HG03108 (cell line): Measurements from ENCODE around the gene BPIFB6.

Experiments used
- ATAC-seq: cut with Tn5 transposase; IDR thresholded peaks from one replicate; pipeline ENCODE4 v1.9.1; 2021; ENCODE audit warnings: moderate library complexity; ENCODE audit not compliant: unreplicated experiment

BPIFB6 gene

DNA sequence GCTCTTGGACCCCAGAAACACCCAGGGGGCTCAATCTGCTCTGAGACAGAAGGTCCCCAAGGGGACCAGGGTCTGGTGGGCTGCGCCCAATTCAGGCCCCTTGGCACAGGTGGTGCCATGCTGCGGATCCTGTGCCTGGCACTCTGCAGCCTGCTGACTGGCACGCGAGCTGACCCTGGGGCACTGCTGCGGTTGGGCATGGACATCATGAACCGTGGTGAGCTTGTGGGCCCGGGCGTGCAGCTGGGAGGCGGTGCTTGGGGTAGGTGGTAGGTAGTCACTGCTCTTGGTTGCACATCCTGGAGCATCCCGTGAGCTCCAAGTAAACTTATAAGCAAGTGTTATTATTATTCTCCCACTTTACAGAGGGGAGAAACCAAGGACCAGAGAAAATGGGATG is at the start of gene BPIFB6:
Gene BPIFB6 (plus strand): TSS at position 118 of the 400 bp plus-strand sequence. CDS start 0 bp downstream, at position 118.
- ATAC-seq, result no peak

DNA sequence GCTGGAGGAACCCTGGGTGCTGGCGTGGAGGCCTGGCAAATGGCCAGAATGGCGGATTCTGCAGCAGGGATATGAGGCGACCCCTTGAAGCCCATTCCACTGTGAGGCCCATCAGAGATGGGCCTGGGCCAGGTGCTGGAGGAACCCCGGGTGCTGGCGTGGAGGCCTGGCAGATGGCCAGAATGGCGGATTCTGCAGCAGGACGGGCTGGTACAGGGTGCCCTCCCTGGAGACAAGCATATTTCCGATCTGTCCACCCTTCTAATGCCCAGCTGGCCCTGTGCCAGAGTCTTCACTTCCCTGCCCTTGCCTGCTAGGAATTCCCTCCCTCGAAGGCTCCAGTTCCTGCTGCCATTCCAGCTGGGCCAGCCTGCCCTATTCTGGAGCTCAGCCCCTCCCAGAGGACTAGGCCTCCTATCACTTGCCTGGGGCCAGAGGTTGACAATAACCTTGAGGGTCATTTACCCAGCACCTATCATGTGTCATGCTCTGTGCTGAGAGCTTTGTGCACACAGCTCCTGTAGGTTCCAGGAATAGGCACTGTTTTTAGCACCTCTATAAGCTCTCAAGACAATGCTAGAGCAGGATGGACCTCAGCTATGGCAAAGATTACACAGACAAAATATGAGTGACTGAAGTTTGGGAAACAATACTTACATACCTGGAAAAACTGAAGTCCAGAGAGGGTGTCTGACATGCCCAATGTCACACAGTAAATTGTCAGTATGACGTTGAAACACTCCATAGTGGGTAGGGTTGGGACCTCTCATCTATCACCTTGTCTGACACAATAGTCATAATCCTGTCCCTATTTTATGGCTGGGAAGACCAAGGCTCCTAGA is 48.6 kb upstream of the BPIFB6 start:
- no peak for ATAC-seq

DNA sequence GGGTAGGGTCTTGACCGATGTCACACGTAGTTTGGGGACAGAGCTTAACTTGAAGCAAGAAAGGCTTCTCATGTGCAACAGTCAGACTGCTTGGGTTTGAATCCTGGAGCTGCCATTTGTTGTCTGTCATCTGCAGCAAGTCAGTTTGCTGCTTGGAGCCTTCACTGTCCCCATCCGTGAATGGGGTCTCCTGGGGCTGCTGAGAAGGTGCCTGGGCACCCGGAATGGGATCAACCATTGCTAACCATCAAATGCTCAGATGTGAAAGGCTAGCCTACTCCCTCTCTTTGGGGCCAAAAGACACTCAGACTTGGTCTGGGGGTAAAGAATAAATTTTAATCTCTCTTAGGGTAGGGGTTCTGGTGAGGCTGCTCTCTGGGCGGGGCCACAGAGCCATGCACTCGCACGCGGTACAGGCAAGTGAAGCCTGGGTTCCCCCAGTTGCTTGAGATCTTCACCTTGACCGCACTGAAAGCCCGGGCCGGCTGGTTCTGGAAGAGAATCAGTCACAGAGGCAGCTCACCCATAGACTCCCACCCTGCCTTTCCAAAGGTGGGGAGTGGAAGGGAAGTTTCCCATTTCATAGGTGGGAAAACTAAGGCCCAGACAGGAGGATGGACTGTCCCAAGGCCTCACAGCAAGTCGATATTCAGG is 47.9 kb upstream of the BPIFB6 start:
- no peak for ATAC-seq

- no peak for ATAC-seq
These were observed 47.3 kb upstream of the BPIFB6 start for GRCh38 chr20:32984196-32984595.

GRCh38 chr20:32984631-32985354 is 46.7 kb upstream of the BPIFB6 start:
- no peak for ATAC-seq

DNA sequence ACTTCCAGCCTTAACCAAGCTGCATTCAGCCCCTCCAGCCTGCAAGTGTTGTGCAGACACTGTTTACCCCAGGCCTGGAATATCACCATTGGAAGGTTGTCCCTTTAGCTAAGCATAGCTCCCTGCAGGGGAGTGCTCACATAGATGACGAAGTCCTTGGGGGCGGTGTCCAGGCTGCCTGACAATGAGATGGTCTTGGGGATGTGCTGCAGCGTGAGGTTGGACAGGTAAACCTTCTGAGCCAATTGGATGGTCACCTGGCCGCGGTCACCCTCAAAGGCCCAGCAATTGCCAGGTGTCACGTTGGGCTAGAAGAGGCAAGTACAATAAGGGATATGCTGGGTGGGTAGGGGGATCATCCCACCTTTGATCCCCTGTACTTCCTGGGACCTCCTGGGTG is 45.9 kb upstream of the BPIFB6 start:
- ATAC-seq, result no peak

DNA sequence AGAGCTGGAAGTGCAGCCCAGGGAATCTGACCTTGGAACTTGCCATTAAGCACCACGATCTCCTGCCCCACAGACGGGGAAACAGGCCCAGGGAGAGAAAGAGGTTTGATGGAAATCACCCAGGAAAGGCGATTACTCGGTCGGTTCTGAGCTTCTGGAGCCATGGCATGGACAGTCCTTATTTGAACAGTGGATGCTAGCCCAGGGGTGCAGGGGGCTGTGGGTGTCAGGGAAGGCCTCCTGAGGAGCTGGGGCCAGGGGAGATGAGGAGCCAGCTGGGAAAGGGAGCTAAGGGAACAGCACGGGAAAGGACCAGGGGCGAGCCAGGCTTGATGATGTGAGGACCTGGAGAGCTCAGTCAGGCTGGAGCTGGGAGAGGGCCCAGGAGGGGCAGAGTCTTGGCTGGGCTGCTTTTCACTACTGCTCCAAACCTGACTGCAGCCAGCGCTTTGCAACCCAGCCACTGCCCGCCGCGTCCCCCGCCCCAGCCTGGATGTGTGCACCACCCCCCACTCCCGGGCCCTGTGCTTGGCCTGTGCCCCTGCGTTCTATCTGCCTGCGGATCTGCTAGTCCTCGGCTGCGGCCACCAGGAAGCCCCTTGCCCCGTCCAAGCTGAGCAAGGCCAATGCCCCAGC is 45.0 kb upstream of the BPIFB6 start:
- ATAC-seq, result no peak

GRCh38 chr20:32987044-32987825 is 44.2 kb upstream of the BPIFB6 start:
- no peak for ATAC-seq

DNA sequence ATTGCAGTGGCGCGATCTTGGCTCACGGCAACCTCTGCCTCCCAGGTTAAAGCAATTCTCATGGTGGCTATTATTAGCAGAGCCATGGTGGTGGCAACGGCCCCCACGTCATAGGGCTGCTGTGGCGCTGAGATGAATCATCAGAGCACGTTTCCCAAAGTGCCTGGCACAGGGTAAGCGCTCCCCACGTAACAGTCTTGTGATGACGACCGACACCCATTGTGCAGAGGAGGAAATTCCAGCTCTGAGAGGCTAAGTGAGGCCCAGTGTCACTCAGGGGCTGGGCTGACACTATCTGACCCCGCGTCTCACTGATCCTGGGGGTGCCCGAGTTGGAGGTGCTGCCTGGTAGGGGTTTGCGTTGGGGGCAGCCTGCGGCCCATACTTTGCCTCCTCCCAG is 43.4 kb upstream of the BPIFB6 start:
- ATAC-seq, result no peak

DNA sequence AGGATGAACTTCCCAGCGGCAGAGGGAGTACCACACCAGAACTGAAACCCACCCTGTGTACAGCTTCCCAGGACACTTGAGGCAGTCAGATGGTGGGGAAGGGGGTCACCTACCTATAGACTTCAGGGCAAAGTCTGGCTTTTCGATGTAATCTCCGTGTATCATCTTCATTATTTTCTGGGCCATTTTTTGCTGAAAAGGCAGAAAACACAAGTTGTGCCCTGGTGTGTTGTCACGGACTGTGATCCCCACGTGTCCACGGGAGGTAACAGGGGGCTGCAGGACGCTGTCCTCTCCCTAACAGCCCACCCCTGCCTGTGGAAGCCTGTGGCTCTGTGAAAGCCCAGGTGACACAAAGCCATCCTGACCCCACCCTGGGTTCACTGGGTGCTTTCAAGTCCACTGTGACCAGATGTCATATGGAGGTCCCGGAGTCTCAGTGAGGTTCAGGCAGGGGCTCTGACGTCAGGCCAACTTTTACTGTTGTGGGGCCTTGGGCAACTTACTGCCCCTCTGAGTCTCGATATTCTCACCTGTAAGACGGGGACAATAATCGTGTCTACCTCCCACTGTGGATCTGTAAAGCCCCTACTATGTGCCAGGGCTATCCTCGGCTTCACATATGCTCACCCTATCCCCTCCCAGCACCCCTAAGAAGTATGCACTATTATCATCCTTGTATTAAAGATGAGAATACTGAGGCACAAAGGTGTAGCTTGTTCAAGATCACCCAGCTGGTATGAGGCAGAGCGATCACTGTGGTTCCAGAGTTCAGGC is 41.8 kb upstream of the BPIFB6 start:
- ATAC-seq, result no peak

DNA sequence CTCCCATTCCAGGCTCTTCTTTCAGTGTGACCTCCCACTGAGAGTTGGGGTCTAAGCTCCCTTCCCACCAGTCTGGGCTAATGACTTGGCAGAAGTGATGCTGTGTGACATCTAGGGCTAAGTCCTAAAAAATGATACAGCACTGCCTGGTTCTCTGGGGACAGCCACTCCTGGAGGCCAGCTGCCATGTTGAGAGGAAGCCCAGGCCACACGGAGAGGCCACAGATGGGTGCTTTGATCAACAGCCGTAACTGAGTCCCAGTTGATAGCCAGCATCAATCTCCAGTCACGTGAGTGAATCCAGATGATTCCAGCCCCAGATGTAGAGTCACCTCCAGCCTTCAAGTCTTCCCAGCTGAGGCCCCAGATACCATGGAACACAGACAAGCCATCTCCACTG is 41.0 kb upstream of the BPIFB6 start:
- ATAC-seq, result no peak

- no peak for ATAC-seq
These were observed 40.1 kb upstream of the BPIFB6 start for GRCh38 chr20:32991383-32991782.

GRCh38 chr20:32991792-32992641 is 39.4 kb upstream of the BPIFB6 start:
- ATAC-seq, result no peak

- no peak for ATAC-seq
These were observed 37.9 kb upstream of the BPIFB6 start for GRCh38 chr20:32993496-32994050.

DNA sequence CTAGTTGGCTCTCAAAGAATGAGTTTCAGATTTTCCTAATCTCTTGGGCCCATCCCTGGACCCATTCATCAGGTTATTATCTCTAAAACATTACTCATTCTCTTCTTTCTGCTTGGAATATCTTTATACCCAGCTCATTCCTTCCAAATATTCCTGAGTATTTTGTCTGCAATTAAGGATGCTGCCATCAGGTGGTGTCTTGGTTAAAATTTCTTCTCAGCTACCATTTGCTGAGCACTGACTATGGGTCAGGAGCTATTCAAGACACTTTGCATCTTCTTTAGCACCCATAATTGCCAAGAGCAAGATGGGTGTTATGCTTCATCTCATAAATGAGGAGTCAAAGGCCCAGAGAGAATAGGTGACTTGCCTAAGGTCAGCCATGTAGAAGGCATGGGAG is 35.6 kb upstream of the BPIFB6 start:
- ATAC-seq, result no peak

DNA sequence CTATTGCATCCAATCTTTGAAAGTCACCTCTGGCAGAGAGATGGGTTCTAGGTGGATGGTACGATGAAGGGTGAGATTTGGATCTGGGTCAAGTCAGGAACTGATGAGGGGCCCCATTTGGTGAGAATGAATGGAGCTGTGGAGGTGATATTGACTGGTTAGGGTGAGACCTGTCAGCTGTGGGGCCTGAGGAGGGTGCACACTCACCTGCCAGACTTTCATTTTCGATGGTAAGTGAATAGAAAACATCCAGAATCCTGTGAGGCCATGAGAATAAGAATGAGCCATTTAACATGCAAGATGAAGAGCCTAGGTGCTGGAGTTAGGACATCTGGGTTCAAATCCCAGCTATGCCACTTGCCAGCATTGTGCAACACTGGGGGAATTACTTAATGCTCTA is 34.0 kb upstream of the BPIFB6 start:
- no peak for ATAC-seq

DNA sequence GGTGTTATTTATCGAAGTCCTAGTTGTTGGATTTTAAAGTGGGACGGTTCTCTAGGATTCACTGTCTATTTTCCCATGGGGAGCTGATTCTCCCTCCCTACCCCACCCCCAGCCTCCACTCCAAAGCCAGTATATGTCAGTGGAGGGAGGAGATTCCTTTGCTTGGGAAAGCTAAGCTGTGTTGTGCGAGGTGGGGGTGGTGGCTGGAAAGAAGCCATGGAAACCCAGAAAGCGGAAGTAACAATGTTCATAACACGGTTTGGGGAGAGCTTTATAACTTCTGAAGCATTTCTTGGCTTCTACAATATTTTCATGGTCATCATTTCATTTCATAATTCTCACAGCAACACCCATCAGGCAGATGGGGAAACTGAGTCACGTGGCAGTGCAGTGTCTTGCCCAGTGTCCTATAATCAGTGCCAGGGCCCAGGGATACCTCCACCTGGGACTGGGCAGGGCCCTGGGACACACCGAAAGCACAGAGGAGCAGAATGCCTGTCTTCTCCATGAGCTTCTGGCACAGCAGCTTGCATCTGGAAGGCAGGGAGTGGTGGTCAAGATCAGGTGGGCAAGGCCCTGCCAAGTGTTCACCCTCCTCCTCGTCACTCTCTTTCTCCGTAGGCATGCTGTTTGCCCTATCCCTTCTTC is 31.7 kb upstream of the BPIFB6 start:
- ATAC-seq, result no peak
